Neural cell (in vitro differentiated cells): ENCODE results near the gene LONRF3.

ENCODE experiments used
- CTCF ChIP-seq: fragments of 450-650 bp; IDR thresholded peaks from 2 replicates; pipeline ENCODE4 v1.5.1; 2014; ENCODE audit warnings: antibody characterized with exemption, mild to moderate bottlenecking, moderate library complexity; ENCODE audit not compliant: poor library complexity, severe bottlenecking
- EP300 ChIP-seq: fragments of 450-650 bp; conservative IDR thresholded peaks from 2 replicates; pipeline ENCODE4 v1.6.1; 2014; ENCODE audit warnings: antibody characterized with exemption, mild to moderate bottlenecking, moderate library complexity; ENCODE audit not compliant: poor library complexity, severe bottlenecking
- EZH2 ChIP-seq: fragments of 200-600, 300-800 bp; shearing (Covaris generic), sonication (generic); IDR thresholded peaks from 2 replicates; pipeline ENCODE4 v1.6.1; 2014; ENCODE audit warnings: antibody characterized with exemption, low read length, borderline replicate concordance, mild to moderate bottlenecking; ENCODE audit not compliant: insufficient read depth, poor library complexity, severe bottlenecking
- POLR2AphosphoS5 ChIP-seq: IDR thresholded peaks from 2 replicates; pipeline ENCODE4 v1.6.1; 2012
- RAD21 ChIP-seq: fragments of 450-650 bp; conservative IDR thresholded peaks from 2 replicates; pipeline ENCODE4 v1.6.1; 2014; ENCODE audit warnings: antibody characterized with exemption, mild to moderate bottlenecking, moderate library complexity
- TAF1 ChIP-seq: IDR thresholded peaks from 2 replicates; pipeline ENCODE4 v1.6.1; 2012; ENCODE audit warnings: low read depth
- TF ChIP-seq, protein P1 (sequence below): IDR thresholded peaks from 2 replicates; pipeline ENCODE4 v1.6.1; 2012; ENCODE audit warnings: borderline replicate concordance

- TF ChIP-seq EZH2 (no peak), CTCF (no peak), EP300 (no peak), POLR2AphosphoS5 (no peak), TAF1 (no peak), RAD21 (no peak)
- TF ChIP-seq, protein P1, sequence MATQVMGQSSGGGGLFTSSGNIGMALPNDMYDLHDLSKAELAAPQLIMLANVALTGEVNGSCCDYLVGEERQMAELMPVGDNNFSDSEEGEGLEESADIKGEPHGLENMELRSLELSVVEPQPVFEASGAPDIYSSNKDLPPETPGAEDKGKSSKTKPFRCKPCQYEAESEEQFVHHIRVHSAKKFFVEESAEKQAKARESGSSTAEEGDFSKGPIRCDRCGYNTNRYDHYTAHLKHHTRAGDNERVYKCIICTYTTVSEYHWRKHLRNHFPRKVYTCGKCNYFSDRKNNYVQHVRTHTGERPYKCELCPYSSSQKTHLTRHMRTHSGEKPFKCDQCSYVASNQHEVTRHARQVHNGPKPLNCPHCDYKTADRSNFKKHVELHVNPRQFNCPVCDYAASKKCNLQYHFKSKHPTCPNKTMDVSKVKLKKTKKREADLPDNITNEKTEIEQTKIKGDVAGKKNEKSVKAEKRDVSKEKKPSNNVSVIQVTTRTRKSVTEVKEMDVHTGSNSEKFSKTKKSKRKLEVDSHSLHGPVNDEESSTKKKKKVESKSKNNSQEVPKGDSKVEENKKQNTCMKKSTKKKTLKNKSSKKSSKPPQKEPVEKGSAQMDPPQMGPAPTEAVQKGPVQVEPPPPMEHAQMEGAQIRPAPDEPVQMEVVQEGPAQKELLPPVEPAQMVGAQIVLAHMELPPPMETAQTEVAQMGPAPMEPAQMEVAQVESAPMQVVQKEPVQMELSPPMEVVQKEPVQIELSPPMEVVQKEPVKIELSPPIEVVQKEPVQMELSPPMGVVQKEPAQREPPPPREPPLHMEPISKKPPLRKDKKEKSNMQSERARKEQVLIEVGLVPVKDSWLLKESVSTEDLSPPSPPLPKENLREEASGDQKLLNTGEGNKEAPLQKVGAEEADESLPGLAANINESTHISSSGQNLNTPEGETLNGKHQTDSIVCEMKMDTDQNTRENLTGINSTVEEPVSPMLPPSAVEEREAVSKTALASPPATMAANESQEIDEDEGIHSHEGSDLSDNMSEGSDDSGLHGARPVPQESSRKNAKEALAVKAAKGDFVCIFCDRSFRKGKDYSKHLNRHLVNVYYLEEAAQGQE: no peak
These were observed 34.7 kb downstream of the LONRF3 start for GRCh38 chrX:119009071-119009470.
